Stimulated activated CD8-positive, alpha-beta memory T cell treated with anti-CD3 and anti-CD28 coated beads, Interleukin-4, amount 100 ng/mL, for 24 hours (primary cell): ENCODE data around the gene PABPN1.

Source experiments
- DNase-seq: peaks from one replicate; pipeline ENCODE4 v3.0.0-alpha.2; 2020; ENCODE audit warnings: low read depth

Gene PABPN1

GRCh38 chr14:23326491-23327332, 5.5 kb downstream of the PABPN1 start:
- no peak for DNase-seq

DNA sequence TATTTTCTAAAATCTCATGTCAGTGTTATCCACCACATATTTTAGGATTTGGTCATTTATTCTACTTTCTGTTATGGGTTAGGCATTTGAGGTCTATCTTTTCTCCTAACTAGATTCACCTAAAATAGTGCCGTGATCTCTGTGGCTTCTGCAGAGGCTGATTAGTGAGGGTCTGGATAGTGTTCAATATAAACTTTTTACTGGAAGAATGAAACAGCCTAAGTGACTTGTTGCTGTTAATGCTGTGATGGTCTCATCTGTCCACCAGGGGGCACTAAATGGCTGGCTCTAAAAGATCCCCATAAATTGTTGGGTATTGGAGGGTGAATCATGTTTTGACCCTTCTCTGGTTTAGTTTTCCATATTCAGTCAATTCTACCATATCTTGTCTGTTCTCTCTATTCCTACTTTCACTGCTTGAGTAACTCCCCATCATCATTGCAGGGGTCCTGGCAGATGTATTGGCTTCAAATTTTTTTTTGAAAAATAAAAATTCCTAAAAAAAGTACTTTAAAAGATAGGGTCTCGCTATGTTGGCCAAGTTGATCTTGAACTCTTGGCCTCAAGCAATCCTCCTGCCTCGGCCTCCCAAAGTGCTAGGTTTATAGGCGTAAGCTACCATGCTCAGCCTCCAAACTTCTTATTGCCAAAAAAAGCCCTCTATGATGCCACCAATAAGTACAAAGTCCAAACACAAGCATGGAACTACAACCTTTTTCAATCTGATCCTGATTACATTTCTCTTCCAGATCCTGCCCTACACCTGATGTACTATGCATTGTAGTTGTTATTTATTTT, 6.9 kb downstream of the PABPN1 start:
- peak; percentile 34 for DNase-seq

GRCh38 chr14:23335623-23336022, 14.4 kb downstream of the PABPN1 start:
- DNase-seq = no peak

GRCh38 chr14:23339506-23340268, 18.4 kb downstream of the PABPN1 start:
- DNase-seq = no peak

DNA sequence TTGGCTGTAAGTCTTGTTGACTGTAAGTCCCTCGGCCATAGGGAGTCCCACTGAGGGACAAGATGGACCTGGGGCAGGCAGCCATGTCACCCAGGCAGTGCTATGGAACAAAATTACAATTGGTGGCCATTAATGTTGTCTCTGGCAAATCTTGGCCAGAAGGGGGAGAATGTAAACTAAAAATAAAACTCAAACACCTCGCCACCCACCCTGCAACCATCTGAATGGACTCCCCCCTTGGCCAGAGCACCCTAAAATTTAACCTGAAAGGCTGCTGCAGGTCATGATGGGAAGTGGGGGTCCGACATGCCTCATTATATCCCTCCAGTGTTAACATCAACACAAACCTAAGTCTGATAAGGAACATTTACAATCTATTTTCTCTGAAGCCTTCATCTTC, 23.2 kb downstream of the PABPN1 start:
- DNase-seq = no peak

DNA sequence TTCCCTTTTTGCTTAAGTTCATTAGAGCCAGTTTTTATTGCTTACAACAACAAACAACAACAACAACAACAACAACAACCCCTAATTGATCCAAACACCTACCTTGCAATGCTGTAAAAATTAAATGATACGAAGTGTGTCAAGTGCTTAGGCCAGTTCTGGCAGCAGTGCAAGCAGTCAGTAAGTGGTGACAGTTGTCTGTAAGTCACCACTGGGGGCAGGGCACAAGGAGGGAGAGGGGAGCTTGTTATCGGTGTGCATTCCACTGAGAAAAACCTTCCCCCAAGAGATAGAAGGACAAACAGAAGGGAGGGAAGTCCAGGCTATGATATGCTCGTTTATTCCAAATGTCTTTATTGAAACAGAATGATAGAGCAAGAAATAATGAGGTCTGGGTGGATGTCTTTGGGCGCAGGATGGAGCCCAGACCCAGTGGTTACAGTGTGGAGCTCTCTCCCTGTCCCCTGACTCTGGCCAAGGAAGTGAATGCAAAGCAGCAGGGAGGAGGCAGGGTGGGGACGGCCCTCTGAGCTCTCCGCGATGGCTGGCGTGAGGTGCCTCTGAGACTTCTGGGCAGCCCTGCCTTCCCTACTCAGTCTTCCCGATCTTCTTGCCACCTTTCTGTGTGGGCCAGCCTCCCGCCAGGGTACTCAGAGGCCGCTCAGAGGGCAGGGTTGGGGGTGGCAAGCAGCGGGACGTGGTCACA, 24.9 kb downstream of the PABPN1 start:
- DNase-seq = no peak

DNA sequence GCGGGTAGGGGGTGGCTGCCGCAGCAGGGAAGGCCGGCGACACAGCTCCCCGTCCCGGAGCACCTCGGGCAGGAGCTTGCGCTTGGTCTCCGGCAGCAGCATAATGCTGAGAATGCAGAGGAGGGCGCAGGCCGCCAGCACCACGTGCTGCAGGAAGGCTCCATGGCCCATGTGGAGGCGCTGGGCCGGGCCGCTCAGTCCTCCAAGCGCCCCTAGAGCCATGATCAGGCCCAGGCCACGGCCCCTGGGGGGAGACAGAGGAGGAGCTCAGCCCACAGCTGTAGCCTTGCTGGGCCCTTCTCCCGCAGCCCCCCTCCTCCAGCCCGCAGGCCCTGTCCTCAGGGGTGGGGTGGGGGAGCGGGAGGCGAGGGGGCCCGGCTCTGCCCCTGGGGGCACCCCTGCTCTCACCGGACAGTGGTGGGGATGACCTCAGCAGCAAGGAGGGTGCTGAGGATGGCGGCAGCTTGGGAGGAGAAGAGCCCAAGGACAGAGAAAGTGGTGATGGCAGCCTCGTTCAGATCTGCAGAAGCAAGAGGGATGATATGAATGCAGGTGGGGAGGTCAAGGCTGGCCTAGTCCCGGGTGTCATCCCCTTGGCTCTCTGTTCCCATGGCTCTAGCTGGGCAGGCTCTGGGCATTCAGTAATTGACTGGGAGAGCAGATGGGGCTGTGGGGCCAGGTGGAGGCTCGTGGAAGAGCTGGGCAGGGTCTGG, 25.6 kb downstream of the PABPN1 start:
- no peak for DNase-seq

DNA sequence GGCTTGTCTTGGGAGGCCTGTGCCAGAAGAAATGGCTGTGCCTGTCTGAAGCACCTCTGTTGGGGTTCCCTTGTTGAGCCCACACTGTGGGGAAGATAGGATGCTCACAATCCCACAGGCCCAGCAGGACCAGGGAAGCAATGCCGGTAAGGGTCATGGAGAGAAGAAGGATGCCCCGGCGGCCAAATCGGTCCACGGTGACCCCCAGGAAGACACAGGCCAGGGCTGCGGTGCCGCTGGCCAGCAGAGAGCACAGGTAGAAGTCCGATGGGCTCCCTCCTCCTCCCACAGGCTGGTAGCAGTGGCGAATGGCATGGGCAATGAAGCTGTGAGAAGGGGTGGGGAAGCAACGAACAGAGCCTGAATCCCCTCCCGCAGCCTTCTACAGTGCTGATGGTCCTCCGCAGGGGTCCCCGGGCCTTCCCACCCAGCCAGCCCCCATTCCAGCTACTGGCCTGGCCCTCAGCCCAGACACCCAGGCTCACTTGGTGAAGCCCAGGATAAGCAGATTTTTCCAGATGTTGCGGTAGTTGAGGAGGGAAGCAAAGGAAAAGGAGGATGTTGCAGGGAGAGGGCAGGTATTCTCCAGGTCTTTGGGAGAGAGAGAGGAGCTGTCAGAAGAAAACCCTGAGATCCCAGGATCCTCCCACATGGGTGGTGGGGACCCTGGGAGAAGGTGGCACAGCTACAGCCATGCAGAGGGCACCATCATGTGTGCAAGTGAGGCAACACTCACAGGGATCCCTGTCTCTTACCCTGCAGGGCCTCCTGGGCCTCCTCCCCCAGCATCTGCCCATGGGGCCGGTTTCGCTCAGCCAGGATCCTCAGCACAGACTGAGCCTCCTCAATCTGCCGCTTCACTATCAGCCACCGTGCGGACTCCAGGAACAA, 26.4 kb downstream of the PABPN1 start:
- no peak for DNase-seq

- DNase-seq = no peak
Observed at GRCh38 chr14:23348297-23348655, 27.0 kb downstream of the PABPN1 start.

- DNase-seq = no peak
Observed at GRCh38 chr14:23349156-23349845, 28.0 kb downstream of the PABPN1 start.

DNA sequence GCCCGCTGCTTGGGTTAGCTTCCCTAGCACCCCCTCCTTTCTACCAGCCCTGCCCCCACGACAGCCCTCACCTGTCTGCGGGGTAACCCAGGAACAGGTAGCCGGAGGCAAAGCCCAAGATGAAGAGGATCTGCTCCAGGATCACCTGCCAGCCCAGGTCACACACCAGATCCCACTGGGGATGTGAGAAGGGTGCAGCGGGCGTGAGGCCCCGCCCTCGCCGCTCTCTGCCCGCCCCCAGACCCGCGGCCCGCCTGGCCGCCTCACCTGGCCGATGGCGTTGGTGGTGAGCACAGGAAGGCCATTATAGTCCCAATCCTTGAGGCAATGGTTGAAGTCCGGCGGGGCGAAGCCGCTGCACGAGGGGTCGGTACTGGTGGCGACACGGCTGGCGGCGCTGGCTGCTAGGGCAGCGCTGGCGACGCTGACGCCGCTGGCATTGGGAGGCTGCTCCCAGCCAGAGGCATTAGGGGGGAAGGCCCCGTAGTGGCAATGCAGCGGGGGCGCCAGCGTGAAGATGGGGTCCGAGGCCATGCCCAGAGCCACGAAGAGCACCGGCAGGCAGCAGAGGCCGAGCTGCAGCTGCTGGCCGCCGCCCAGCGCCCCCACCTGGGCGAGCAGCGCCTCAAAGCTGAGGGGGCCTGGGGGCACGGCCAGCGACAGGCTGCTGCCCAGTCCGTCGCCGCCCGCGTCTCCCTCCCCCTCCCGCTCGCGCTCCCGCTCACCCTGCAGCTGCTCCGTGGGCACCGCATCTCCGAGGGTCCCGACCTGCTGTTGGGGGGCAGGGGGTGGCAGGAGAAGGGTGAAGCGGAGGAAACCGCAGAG, 30.6 kb downstream of the PABPN1 start:
- no peak for DNase-seq

- peak; percentile 34 for DNase-seq
Observed at GRCh38 chr14:23352506-23353432, 31.5 kb downstream of the PABPN1 start, which contains the start of gene SLC22A17. Gene SLC22A17, minus strand, starts transcription at chr14:23352887.

DNA sequence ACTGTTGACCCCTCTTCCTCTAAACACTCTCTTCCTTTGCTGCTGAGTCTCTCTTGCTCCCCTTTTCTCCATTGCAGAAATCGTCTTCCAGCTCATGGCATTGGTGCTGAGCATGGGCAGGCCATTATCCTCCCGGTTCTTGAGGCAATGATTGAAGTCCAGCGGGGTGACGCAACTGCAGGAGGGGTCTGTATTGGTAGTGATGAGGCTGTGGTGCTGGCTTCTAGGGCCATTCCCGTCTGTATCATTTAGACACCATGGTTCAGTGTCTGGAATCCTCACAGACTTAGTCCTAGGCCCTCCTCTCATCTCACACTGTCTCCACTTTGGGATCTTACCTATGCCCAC, 32.1 kb downstream of the PABPN1 start:
- no peak for DNase-seq

DNA sequence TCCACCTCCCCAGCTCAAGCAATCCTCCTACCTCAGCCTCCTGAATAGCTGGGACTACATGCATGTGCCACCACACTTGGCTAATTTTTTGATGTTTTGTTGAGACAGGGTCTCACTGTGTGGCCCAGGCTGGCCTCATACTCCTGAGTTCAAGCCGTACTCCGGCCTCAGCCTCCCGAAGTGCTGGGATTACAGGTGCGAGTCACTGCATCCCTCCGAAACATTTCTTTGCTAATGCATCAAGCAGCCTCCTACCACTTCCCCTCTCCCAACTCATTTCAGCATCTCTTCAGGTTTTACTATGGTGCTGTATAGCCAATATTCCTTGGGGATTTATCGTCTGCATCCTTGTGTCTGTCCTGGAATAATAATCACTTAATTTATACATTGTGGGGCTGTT, 33.7 kb downstream of the PABPN1 start:
- DNase-seq = no peak

DNA sequence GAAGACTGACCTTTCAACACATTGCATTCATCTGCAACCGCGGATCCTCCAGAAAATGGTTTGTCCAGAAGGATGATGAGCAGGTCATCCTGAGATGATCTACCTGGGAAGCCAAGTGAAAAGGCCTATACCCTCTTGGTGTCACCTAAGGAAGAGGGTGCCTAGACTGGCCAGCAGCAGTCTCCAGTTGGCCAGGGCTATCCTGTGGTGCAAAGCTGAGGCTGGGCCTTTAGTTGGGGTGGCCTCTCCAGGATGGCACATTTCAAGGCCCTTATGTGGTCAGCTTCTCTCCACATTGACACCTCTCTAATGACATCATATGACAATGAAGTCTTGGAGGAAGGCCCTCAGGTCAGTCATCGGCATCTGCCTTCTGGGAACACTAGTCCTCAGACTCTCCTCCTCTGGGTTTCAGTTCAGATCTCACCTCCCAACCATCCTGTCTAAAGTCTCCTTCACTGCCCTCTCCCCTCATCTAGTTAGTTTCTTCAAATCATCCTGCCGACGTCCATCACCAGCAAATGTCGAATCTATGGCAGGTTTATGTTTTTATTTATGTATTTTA, 34.7 kb downstream of the PABPN1 start:
- DNase-seq = no peak

- DNase-seq = no peak
Observed at GRCh38 chr14:23356662-23357061, 35.4 kb downstream of the PABPN1 start.

DNA sequence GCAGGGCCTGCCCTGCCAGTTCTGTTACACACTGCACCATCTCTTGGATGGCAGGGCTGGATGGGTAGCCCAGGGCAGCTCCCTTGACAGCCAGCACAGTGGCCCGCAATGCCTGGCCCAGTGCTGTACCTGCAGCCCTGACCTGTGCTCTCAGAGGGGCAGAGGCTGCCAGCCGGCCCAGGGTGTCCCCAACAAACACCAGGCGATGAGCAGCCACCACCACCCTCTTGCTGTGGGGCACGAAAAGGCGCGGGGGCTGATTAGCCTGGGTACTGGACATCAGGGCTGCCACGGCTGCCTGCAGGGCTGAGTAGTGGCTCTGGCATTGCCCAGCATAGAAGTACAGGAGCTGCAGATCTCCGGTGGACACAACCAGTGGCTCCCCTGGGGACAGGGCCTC, 36.0 kb downstream of the PABPN1 start:
- no peak for DNase-seq
